Measurements from ENCODE around the gene KCNT2.

The KCNT2 gene

GRCh38 chr1:196207612-196208217 lies 400.5 kb downstream of the KCNT2 start:
- no peak for DNase-seq (ENCODE audit: low read depth in 2 of 3, low spot score in 1 of 3)

- no peak for DNase-seq (ENCODE audit: low read depth in 2 of 3, low spot score in 1 of 3)
These were observed 402.4 kb downstream of the KCNT2 start for GRCh38 chr1:196205882-196206281.

DNA sequence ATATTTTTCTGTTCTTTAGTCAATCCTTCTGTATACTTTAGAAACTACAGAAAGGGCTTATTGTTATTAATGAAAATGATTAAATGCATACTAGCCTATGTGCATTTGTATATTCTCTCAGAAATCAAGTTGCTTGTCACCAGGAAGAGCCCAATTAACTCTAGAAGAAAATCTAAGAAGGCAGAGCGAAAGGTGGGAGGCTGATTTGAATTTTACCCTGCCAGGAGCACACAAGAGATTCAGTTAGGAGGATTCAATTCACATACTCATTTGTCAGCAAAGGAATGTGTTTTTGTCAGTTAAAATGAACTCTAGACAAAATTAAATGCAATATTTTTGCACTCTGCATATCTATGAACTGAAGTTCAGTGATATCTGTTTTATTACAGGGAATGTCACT lies 411.8 kb downstream of the KCNT2 start:
- no peak for DNase-seq (ENCODE audit: low read depth in 2 of 3, low spot score in 1 of 3)

DNA sequence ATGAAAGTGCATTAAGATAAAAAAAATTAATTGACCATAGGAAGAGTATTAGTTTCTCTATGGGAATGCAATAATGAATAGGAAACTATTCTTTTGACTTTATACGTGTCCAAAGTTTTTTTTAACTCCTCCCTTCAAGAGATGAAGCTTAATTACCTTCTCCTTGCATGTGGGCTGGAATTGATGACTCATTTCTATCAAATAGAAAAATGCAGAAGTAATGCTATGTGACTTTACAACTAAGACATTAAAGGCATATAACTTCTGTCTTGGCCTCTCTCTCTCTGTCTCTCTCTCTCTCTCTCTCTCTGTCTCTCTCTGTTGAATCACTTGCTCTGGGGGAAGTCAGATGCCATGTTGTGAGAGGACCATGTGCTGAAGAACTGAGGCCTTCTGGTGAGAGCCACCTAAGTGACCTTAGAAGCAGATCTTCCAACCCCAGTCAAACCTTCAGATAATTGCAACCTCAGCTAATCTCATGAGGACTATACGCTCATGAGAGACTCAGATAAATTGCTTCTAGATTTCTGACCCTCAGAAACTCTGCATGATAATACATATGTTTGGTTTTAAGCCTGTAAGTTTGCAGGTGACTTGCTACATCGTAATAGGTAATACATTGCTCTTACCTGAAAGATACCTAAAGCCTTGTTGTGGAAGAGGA lies 414.2 kb downstream of the KCNT2 start:
- no peak for DNase-seq (ENCODE audit: low read depth in 2 of 3, low spot score in 1 of 3)

GRCh38 chr1:196183941-196184340 lies 424.3 kb downstream of the KCNT2 start:
- DNase-seq (ENCODE audit: low read depth in 2 of 3, low spot score in 1 of 3), result no peak

DNA sequence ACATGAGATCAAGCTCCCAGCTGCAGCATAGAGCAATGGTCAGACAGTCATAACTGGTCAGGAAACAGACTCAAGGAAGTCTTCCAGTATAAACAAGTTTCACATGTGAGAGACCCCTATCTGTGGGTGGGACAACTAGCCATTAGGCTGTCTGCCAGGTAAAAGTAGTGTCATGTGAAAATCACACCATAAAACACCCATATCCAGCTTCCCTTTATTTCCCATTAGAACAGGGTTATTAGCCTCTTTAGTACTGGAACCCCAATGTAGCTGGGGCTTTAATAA lies 426.7 kb downstream of the KCNT2 start:
- DNase-seq (ENCODE audit: low read depth in 2 of 3, low spot score in 1 of 3), result no peak

DNA sequence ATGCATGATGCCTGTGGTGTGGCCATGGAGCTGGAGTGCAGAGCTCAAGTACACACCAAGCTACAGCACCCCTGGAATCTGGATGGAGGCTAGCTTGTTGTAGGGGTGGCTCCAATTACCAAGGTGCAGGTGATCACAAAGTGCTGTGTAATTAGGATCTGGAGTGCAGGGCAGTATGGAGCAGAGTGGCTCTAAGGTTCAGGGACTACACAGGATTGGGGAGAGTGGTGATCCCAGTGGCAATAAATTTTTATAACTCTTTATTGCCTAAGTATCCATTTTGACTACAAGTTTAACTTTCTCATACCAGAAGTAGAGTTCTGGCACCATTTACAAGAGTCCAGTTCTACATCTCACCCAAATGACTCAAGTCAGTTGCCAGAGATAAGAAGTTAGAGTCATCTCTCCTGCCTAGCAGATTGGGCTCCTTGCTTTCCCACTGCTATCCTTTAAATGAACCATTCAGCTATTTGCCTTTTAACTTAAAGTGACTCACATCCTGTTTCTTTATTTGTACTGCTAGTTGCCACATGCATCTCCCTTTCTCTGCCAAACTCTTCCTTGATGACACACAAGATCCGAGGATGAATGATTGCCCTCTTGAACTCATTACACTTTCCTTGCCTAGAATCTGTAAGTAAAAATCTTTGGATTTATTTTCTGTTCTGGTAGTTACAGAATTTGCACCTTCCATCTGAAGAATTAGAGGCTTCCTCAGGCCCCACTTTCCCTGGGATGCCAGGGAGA lies 427.2 kb downstream of the KCNT2 start:
- no peak for DNase-seq (ENCODE audit: low read depth in 2 of 3, low spot score in 1 of 3)

DNA sequence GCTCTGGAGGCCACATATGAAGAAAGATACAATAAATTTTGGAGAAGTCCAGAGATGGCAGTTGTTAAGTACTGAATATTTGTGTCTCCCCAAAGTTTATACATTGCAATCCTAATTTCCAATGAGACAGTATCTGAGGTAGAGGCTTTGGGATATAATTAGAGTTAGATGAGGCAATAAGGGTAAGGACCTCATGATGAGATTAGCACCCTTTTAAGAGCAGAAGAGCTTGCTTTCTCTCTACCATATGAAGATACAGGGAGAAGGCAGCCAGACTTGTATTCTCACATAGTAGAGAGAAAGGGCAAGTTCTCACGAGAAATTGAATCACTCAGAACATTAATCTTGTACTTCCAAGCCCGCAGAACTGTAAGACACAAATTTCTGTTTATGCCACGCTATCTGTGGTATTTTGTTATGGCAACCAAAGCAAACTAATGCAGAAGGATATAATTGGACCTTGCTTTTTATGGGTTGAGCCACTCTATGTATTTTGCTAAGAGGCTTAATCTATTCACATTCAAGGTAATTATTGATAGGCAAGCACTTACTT lies 430.1 kb downstream of the KCNT2 start:
- no peak for DNase-seq (ENCODE audit: low read depth in 2 of 3, low spot score in 1 of 3)
